Hypothalamus (tissue), 51 donors: ENCODE measurements around the gene PLA2G4D.

Experiments
- DNase-seq, 51 donors: peaks; one replicate each; lab custom pipeline; 2025; lab: John Stamatoyannopoulos, UW

Gene PLA2G4D, protein sequence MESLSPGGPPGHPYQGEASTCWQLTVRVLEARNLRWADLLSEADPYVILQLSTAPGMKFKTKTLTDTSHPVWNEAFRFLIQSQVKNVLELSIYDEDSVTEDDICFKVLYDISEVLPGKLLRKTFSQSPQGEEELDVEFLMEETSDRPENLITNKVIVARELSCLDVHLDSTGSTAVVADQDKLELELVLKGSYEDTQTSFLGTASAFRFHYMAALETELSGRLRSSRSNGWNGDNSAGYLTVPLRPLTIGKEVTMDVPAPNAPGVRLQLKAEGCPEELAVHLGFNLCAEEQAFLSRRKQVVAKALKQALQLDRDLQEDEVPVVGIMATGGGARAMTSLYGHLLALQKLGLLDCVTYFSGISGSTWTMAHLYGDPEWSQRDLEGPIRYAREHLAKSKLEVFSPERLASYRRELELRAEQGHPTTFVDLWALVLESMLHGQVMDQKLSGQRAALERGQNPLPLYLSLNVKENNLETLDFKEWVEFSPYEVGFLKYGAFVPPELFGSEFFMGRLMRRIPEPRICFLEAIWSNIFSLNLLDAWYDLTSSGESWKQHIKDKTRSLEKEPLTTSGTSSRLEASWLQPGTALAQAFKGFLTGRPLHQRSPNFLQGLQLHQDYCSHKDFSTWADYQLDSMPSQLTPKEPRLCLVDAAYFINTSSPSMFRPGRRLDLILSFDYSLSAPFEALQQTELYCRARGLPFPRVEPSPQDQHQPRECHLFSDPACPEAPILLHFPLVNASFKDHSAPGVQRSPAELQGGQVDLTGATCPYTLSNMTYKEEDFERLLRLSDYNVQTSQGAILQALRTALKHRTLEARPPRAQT

DNA sequence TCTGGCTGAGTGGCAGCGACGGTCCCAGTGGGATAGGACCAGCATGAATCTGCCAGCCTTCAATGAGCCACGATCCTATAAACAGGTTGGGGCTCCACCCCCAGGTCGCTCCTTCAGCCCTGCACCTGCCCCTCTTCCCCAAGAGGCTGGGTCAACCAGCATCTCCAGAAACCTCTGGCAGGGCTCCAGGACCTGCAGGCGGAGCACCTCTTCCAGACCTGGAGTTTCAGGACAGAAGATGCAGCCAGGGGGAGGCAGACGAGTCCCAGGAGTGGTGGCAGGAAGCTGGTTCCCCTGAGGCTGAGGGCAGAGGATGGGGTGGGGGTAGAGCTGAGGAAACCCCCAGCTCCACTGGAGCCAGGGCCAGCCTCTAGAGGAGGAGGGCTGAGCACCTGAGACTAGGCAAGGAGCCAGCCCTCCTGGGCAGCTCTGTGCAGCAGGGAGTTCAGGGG is at the start of gene PLA2G4D:
TSS of gene PLA2G4D (minus strand) at position 51 of the 452 bp plus-strand sequence. CDS start 103 bp downstream, outside the sequence.
- DNase-seq: no peak

DNA sequence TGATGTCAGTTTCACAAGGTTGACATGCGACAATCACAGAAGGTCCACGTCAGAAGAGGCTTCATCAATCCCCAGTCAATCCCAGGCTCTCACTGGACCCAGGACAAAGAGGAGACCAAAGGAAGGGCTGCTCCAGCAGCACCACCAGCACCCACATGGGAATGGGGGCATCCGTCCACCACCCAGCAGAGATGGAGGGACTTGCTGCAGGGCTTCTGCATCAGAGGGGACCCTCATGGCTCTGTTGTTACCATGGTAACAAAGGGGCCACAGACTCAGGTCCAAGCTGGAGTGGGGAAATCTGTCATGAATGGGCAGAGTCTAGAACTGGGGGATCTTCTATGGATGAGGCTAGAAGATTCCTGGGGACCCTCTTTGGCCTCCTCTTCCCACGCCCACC is 49.0 kb upstream of the PLA2G4D start:
- DNase-seq: no peak

DNA sequence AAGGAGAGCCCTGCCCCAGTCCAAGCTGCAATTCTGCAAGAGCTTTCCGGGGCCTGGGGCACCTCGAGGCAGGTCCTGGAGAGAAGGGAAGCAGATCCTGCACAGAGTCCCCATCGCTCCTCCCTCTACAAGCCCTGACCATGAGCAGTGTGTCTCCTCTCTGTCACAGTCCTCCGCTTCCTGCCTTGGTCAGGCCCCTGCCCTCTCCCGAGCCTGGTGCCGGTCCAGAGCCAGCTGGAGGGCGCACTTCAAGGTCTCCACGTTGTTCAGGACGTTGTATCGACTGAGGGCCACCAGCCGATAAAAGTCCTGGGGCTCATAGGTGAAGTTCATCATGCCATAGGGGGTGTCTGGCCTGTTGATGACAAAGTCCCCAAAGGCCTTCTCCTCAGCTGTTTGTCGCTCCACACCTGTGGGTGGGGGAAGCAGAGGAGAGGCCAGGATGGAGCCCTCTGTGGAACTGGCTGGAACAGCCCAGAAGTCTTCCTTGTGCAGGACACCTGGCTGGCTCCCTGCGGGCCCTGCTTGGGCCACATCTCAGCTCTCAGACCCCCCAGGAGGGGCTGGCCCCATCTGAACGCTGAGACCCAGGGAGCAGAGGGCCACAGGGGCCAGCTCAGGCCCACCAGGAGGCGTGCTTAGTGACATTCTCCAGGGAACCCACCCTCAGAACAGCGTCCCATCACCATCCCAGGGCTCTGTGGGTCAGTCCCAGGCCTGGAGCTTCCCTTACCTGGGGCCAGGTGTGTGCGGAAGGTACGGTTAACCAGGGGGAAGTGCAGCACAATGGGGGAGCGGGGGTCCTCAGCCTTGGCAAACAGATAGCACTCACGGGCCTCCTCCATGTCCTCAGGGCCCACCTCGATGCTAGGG is 47.7 kb upstream of the PLA2G4D start:
- DNase-seq: no peak

DNA sequence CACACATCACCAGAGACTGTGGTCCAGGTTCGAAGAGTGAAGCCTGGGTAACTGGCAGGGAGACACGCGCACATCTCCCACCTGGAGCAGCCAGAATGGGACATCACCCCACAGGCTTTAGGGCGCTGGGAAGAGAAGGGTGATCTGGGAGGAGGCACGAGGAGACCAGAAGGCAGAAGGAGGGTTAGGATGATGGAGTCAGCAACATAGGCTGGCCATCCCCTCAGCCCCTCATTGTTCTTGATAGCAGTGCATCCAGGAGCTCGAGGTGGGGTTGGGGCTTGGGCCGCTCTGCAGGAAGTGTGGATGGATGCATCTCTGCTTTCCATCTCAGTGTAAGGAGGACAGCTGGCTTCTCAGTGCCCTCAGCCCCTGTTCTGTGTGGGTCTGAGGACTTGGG is 46.9 kb upstream of the PLA2G4D start:
- no peak for DNase-seq

DNA sequence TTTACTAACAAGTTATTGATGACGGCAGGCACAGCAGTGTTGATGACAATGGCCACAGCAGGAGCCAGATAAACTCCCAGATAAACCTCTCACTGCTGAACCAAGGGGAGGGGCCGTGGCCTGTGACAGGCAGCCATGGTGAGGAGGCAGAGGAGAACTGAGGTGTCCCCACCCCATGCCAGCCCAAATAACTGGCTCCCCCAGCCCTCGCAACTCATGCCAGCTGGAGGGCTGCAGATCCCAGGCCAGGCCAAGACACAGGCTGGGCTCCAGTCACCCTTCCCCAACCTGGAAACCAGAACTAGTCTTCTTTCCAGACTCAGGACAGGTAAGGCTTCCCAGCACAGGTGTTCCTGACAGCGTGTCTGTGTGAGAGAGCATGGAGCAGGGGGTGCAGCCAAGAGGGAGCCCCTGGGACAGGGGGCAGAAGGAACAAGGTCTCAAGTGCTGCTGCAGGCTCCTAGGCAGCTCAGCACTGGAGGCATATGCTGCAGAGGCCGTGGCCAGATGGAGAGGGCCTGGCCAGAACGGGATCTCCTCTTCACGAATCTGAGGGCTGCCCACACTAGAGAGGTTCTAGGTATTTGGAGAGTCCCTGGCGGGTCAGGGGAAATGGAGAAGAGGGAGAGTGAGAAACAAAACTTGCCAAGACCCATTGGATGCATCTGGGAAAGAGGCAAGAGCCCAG is 46.2 kb upstream of the PLA2G4D start:
- no peak for DNase-seq

DNA sequence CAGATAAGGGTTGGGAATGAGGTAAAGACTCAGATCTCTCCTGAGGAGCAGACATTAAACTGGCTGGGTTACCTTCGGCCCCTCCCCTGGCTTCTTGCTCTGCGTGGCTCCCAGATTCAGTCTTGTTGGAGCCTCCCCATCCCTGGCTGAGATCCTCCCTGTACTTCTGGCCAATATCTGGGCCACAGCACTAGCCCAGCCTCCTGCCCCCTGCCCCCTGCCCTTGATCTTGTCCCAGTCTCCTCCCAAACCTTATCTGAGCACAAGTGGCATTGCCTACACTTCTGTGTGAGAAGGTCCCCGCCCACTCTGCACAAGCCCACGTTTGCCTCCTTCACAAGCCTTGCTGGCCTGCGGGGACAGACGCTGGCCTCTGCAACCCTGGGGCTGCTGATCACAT is 45.2 kb upstream of the PLA2G4D start:
- DNase-seq: no peak

DNA sequence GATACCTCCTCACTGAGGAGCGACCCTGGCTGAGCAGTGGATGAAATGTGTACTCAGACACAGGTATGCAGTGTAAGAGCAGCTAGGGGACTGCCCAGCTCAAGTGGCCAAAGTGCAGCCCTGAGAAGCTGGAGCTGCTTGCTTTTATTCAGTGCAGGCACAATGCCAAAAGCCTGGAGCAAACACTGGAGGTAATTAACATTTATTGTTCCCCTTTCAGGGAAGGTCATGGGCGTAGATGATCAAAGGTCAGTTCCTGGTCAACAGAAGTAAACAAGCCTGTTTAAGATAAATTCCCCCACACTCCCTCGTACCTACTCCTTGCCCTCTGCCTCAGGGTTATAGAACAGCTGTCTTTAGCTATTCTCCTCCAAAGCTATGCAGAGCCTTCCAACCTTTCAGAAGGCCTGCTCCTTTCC is 44.6 kb upstream of the PLA2G4D start:
- DNase-seq: no peak

DNA sequence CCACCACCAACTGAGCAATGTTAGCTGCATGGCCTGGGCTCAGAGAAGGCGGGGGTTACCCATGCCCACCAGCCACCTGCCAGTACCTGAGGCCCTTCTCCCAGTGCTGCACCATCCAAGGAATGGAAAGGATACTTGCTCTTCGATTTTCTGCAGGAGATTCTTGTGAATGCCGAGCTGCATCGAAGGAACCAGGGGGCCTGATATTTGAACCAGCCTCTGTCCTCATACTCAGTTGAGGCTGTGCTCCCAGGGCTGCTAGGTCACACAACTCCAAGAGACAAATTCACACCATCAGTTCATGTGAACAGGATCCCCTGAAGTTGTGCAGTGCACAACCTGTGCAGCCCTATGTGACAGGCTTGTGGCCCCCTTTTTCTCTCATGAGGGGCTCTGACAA is 44.0 kb upstream of the PLA2G4D start:
- DNase-seq: no peak

DNA sequence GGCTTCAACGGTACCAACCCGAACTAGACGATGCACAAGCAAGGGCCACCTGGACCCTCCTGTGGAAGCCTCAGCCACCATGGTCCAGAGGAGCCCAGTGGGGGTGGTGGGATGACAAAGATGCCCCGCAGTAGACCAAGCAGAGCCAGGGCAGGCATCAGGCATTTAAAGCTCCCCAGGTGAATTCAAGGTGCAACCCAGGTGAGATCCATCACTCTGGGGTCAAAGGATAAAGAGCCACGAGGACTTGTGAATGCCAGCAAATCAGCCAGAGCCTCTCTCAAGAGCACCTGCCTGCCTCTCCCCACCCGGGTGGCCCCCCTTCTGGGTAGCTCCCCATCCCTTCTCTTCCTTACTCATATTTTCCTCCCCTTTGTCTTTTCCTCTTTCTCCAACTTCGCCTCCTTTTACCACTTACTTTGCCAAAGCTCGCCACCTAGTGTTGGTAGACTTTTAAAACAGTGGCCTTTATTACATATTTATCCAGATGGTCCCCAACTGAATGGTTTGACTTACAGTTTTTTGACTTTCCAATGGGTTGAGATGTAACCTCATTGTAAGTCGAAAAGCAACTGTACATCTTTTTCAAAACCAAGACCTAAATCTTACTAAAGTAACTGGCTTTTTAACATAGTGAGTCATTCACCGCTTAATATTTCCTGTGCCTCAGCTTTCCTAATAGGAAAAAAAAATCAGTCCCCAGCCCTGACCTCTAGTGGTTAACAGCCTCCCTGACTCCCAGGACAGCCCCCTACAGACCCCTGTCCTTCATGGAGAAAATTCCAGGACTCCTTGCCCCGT is 43.3 kb upstream of the PLA2G4D start:
- DNase-seq: peak in 4 of 51 donors; percentile 7 to 69 (median 14)

DNA sequence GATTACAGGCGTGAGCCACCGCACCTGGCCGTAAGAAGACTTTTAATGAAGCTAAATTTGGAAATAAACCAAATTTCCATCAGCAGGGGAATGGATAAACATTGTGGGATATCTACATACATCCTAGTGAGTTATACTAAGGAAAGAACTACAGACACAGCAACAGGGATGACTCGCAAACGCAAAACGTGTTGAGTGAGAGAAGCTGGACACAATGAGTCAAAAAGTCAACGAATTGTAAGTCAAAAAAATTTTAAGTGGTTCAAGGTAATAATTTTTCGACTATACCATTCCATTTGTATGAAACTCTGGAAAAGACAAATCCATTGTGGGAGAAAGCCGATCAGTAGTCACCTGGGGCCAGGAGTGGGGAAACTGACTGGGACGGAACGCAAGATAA is 42.2 kb upstream of the PLA2G4D start:
- no peak for DNase-seq

DNA sequence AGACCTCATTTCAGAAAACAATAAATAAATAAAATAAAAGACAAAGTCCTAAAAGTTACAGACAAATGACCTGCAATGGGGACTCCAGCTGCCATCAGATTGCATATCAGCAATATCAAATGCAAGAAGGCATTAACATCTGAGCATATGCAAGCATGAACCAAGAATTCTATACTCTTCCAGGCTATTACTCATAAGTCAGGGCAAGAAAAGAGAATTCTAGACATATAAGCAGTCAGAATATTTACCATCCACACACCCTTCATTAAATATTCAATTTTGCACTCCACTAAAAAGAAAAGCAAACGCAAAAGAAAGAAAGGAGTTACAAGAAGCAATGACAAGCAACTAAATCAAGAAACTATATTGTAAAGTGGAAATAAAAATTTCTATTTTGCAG is 41.0 kb upstream of the PLA2G4D start:
- no peak for DNase-seq

DNA sequence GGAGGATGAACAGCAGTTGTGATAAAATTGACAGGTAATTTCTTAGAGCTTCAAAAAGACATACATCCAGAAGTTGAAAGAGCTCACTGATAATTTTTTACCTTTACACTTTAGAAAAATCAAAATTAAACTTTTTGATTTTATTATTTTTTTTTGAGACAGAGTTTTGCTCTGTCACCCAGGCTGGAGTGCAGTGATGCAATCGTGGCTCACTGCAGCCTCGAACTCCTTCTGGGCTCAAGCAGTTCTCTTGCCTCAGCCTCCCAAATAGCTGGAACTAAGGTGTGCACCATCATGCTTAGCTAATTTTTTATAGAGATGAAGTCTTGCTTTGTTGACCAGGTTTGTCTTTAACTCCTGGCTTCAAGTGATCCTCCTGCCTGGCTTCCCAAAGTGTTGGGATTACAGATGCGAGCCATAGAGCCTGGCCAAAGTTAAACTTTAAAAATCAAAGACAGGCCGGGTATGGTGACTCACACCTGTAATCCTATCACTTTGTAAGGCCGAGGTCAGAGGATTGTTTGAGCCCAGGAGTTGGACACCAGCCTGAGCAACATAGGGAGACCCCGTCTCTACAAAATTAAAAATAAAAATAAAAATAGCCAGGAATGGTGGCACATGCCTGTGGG is 40.4 kb upstream of the PLA2G4D start:
- no peak for DNase-seq

DNA sequence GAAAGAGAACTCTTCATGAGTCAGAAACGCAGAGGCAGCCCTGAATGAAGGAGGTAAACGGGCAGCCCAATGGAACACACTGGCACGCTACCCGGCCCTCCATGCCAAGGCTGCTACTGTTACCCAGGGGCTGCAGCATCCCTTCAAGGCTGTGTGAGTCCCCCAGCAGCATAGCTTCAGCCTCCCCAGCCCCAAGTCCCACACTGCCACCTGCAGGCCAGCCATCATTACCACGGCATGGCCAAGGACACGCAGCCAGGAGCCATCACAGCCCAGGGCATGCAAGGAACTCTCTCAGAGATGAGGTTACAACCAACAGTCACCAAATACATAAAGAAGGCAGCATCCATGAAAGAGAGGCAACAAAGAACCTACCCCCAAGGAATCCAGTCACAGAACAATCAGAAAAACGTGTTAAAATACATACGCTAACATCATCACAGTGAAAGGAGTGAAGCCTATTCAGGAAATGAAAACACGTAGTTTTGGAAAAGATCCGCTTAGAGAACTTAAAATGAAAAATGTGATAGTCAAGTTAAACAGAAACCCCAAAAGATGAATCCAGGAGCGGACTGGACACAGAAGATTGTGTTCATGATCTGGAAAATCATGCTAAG is 39.6 kb upstream of the PLA2G4D start:
- peak in 12 of 51 donors; percentile 4 to 52 (median 27) for DNase-seq

DNA sequence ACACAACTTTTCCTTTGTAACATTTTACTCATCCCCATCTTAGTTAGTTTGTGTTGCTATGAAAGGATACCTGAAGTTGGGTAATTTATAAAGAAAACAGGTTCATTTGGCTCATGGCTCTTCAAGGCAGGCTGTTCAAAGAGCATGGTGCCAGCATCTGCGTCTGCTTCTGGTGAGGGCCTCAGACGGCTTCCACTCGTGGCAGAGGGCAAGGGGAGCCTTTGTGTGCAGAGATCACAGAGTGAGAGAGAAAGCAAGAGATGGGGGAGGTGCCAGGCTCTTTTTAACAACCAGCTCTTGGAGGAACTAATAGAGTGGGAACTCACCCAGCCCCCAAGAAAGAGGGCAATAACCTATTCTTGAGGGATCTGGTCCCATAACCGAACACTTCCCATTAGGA is 39.0 kb upstream of the PLA2G4D start:
- DNase-seq: no peak

DNA sequence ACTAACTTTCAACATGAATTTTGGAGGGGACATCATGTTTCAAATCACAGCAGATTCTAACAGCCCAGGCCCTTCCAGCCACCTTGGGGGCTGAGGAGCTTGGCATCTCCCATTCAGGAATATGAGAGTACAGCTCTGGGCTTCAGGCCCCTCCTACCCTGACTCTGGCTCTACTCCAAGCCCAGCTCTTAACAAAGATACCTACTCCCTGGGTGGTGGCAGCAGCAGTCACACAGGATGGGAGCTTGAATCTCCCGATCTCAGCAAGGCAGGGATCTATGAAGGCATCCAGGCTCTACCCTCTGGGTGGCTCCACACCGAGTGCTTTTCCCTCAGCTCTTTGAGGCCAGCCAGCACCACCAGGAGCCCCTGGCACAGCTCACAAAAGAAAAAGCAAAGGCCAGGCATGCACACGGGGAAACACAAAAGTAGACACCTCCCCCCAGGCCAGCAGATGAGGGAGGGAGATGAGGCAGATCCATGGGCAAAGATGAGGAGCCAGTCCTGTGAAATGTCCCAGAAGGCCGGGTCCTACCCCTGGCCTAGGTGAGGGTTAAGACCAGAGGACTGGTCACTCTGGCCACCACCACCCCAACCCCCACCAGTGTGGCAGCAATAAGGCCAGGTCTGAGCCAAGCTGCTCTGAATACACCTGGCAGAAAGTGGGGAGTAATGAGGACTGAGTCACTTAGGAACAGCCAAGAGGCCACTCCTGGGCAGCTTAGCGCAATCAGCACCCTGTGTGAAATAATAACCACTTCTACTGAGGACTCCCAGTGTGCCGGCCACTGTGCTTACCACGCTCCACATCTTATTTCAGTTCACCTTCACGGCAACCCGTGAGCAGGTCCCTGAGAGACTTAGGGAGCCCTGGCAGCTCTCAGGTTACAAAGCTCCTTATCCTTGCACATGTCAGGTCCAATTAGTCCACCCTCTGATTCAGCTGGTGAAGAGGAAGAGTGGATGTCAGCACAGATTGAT is 37.8 kb upstream of the PLA2G4D start:
- DNase-seq: no peak

DNA sequence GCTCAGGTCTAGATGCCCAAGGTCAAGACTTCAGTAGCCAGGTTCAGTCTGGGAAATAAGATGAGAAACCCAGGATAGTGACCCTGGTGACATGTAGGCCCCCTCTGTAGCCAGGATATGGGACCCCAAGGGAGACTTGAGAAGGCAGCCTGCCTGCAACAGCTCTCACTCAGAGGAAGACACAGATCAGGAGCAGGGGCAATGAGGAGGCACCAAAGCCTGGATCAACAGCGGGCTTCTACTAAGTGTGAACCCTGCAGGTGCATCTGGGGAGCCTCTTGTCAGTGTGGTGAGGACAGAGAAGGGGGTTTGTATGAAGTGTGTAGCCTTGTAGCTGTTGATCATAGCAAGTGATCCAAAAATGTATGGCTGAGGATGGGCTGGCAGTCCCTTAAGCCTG is 36.6 kb upstream of the PLA2G4D start:
- DNase-seq: no peak
